Uterus (tissue), 4 donors: ENCODE measurements around the gene DTNA. TPM values are rescaled to one million over a fixed set of nuclear protein-coding genes. Genes with fewer than 3 reads are reported as not detected.
"Not testable (repeated sequence)": the region's sequence is repeated elsewhere in the genome, so short reads cannot be mapped to it uniquely, and the experiment has no call there.

Source experiments
- DNase-seq, 2 donors: peaks; one replicate each; pipeline ENCODE4 v3.0.0-alpha.2; 2019 to 2020
- H3K27ac ChIP-seq, 2 donors: fragments of 200-600 bp; sonication (generic); 1 replicate in 1 of 2; 2 replicates in 1 of 2; pipeline ENCODE4 v1.5.1; 2016 to 2018
- H3K27me3 ChIP-seq, 2 donors: fragments of 200-600 bp; sonication (generic); one replicate each; pipeline ENCODE4 v1.5.1; 2018 to 2019; ENCODE audit warnings: control low read depth in 1 of 2
- H3K36me3 ChIP-seq, 2 donors: fragments of 200-600 bp; sonication (generic); one replicate each; pipeline ENCODE4 v1.5.1; 2019; ENCODE audit warnings: control low read depth in 1 of 2
- H3K4me1 ChIP-seq, 2 donors: fragments of 200-600 bp; sonication (generic); one replicate each; pipeline ENCODE4 v1.5.1; 2018 to 2019; ENCODE audit warnings: control low read depth in 1 of 2
- H3K4me3 ChIP-seq, 2 donors: fragments of 200-600 bp; sonication (generic); 1 replicate in 1 of 2; 2 replicates in 1 of 2; pipeline ENCODE4 v1.5.1; 2018 to 2019; ENCODE audit warnings: mild to moderate bottlenecking in 1 of 2
- H3K9me3 ChIP-seq, 2 donors: fragments of 200-600 bp; sonication (generic); one replicate each; pipeline ENCODE4 v1.5.1; 2019; ENCODE audit warnings: control low read depth in 1 of 2
- CTCF ChIP-seq, 4 experiments: fragments of 200-600 bp in 2 of 4; fragments of 450-650 bp in 2 of 4; sonication (generic) in 2 of 4; IDR thresholded peaks; one replicate each; pipeline ENCODE4 v1.5.1; 2016 to 2019; ENCODE audit warnings: antibody characterized with exemption in 4 of 4, mild to moderate bottlenecking in 2 of 4, moderate library complexity in 1 of 4
- POLR2A ChIP-seq, 2 donors: fragments of 450-650 bp; IDR thresholded peaks; one replicate each; pipeline ENCODE4 v1.6.1; 2016; ENCODE audit warnings: antibody characterized with exemption in 2 of 2, mild to moderate bottlenecking in 1 of 2, moderate library complexity in 1 of 2
- intact Hi-C: fragments of 100-400 bp; cut with DNase I; formaldehyde crosslinking; loops from one replicate; pipeline ENCODE4 v1.15.1; 2023; ENCODE audit warnings: low total_unique reads
- total RNA-seq, 4 donors: library from RNA; depleted of rRNA in 3 of 4; stranded (reverse); fragments of >200 nt in 3 of 4; gene quantifications; one replicate each; pipeline versions ENCODE4 v1.1.0 to v1.2.4, GENCODE V29; 2014 to 2023
- donor health status: DM: yes; HTN: yes; CAD: no.

The DTNA gene
- total RNA-seq, 4 donors from 2014 or later: 13.8 to 229 (median 43.0) TPM

- TF ChIP-seq CTCF (IDR thresholded peaks at IDR 0.05) (no peak), POLR2A (IDR thresholded peaks at IDR 0.05) (no peak)
- Histone ChIP-seq H3K27ac (no peak overlapping the region), H3K4me1 (no peaks in the 10 kb centered on the region), H3K9me3 (no peaks in the 10 kb centered on the region), H3K36me3 (no peaks in the 10 kb centered on the region), H3K27me3 (no peaks in the 10 kb centered on the region), H3K4me3 (no peak overlapping the region)
- no peak for DNase-seq
- intact Hi-C loops: no loop called here
These were observed 10.1 kb downstream of the DTNA start for GRCh38 chr18:34720220-34720619.

- intact Hi-C loops: no loop called here
These were observed 13.0 kb downstream of the DTNA start for GRCh38 chr18:34723143-34723542.

GRCh38 chr18:34725737-34726136 lies 15.6 kb downstream of the DTNA start:
- H3K36me3 ChIP-seq, H3K4me1 ChIP-seq, intact Hi-C loops, H3K9me3 ChIP-seq, H3K27ac ChIP-seq, H3K4me3 ChIP-seq, H3K27me3 ChIP-seq, DNase-seq: not testable (repeated sequence)

More at GRCh38 chr18:34723143-34723542, 13.0 kb downstream of the DTNA start:
- H3K4me1 ChIP-seq: no peaks in the 10 kb centered on the region
- DNase-seq: no peak
- TF ChIP-seq CTCF (IDR thresholded peaks at IDR 0.05) (no peak), POLR2A (IDR thresholded peaks at IDR 0.05) (no peak)
- no peaks in the 10 kb centered on the region for H3K36me3 ChIP-seq
- H3K9me3 ChIP-seq: no peaks in the 10 kb centered on the region
- no peak overlapping the region for H3K27ac ChIP-seq
- H3K27me3 ChIP-seq: no peaks in the 10 kb centered on the region
- no peak overlapping the region for H3K4me3 ChIP-seq

- no peak overlapping the region for H3K27ac ChIP-seq
- no peaks in the 10 kb centered on the region for H3K36me3 ChIP-seq
- peaks cover 0 to 3% of the 10 kb centered on the region in 2 donors for H3K4me1 ChIP-seq
- TF ChIP-seq POLR2A (IDR thresholded peaks at IDR 0.05) (no peak), CTCF (IDR thresholded peaks at IDR 0.05) (no peak)
- H3K4me3 ChIP-seq: no peak overlapping the region
- H3K9me3 ChIP-seq: no peaks in the 10 kb centered on the region
- no peaks in the 10 kb centered on the region for H3K27me3 ChIP-seq
- intact Hi-C loops: no loop called here
- no peak for DNase-seq
These were observed 16.3 kb downstream of the DTNA start for GRCh38 chr18:34726286-34727004.

GRCh38 chr18:34729264-34729663 lies 19.2 kb downstream of the DTNA start:
- DNase-seq: no peak
- no peaks in the 10 kb centered on the region for H3K27me3 ChIP-seq
- H3K27ac ChIP-seq: peak overlapping the region; percentile 40 to 71
- intact Hi-C loops: no loop called here
- TF ChIP-seq CTCF (IDR thresholded peaks at IDR 0.05) (peak; percentile 25 to 51 (median 32)), POLR2A (IDR thresholded peaks at IDR 0.05) (no peak)
- H3K4me3 ChIP-seq: no peak overlapping the region
- H3K9me3 ChIP-seq: no peaks in the 10 kb centered on the region
- H3K4me1 ChIP-seq: peaks cover 0 to 3% of the 10 kb centered on the region in 2 donors
- H3K36me3 ChIP-seq: no peaks in the 10 kb centered on the region
